Psoas muscle (tissue), 8 donors: ENCODE results near the gene UTF1. TPM values are rescaled to one million over a fixed set of nuclear protein-coding genes. Genes with fewer than 3 reads are reported as not detected.

Experiments used
- ATAC-seq, 4 donors: fragments of 200-7000 bp; cut with Tn5 transposase; one replicate each; pipeline ENCODE4 v1.9.1; 2020; ENCODE audit warnings: moderate library complexity in 3 of 4, mild to moderate bottlenecking in 2 of 4
- DNase-seq, 2 donors: peaks; one replicate each; pipeline ENCODE4 v3.0.0-alpha.2; 2020
- H3K27ac ChIP-seq: fragments of 200-600 bp; one replicate; pipeline ENCODE4 v1.8.0; 2022
- H3K27me3 ChIP-seq, 3 donors: fragments of 200-600 bp in 1 of 3; one replicate each; pipeline versions ENCODE4 v1.6.1 to v1.8.0; 2013 to 2022; ENCODE audit warnings: low read length in 2 of 3, mild to moderate bottlenecking in 2 of 3, moderate library complexity in 1 of 3; ENCODE audit not compliant: insufficient read depth in 3 of 3
- H3K36me3 ChIP-seq, 2 donors: fragments of 200-600 bp in 1 of 2; one replicate each; pipeline versions ENCODE4 v1.6.1 to v1.8.0; 2013 to 2022; ENCODE audit warnings: low read depth in 1 of 2, mild to moderate bottlenecking in 1 of 2, moderate library complexity in 1 of 2; ENCODE audit not compliant: insufficient read depth in 1 of 2
- H3K4me1 ChIP-seq: fragments of 200-600 bp; one replicate; pipeline ENCODE4 v1.8.0; 2022
- H3K4me3 ChIP-seq: fragments of 200-600 bp; one replicate; pipeline ENCODE4 v1.8.0; 2022; ENCODE audit warnings: mild to moderate bottlenecking
- H3K9me3 ChIP-seq: fragments of 200-600 bp; one replicate; pipeline ENCODE4 v1.8.0; 2022
- WGBS, 3 donors: extraction: QIAGEN DNeasy Blood & Tissue Kit; methylation state at CpG; one replicate each; pipeline versions ENCODE4 v1.1.6 to v1.1.7; 2013; 5-methylcytosine and 5-hydroxymethylcytosine counted together
- intact Hi-C, 2 donors: fragments of 100-400 bp; cut with DNase I; formaldehyde crosslinking; loops; one replicate each; pipeline versions ENCODE4 v1.11.0 to v1.14.2; 2022
- polyA plus RNA-seq, 3 donors: library from polyadenylated mRNA; stranded (reverse); fragments of 200-250 nt; gene quantifications; one replicate each; pipeline ENCODE4 v1.2.3, GENCODE V29; 2013
- total RNA-seq, 4 donors: library from RNA; stranded (reverse); fragmentation: NEBNext Ultra II Directional in 2 of 4; extraction: Animal tissue kit (Norgen Biotek cat#: 25700) in 2 of 4; gene quantifications; one replicate each; pipeline versions ENCODE4 v1.2.1 to v1.2.4, GENCODE V29; 2021 to 2023
- TF ChIP-seq, protein P1 (sequence below): fragments of 200-600 bp; IDR thresholded peaks from one replicate; pipeline ENCODE4 v1.8.0; 2022; ENCODE audit warnings: antibody characterized with exemption
- donor health status: healthy with polysubstance abuse.
- donor health status: DM: no; HTN: no; CAD: no; lungs with moderate emphysema.
- donor health status: Bipolar disorder and iron deficiency.
- donor health status: healthy.
- donor health status: DM: yes; HTN: yes; CAD: no.
- donor health status: DM: no; HTN: no; CAD: no.
- donor health status: DM: no; HTN: no; CAD: no.
- donor health status: DM: yes; HTN: yes; CAD: no.

Gene UTF1
- total and polyA plus RNA-seq, 7 donors: not detected

DNA sequence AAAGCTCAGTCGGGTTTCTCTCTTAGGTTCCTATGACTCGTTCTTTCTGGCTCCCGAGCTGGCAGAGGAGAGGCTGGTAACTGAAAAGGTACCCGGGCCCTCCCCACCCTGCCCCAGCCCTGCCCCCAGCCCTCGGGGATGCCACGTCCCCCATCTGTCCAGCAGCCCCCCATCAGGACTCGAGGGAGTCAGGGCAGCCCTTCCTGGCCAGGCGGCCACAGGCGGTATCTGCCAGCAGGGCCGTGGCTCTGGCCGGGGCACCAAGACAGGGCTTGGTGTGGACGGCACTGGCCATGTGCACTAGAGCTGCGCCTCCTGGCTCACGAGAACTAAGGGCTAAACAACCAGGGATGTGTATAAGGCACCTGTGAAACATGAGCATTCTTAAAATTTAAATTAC lies 40.3 kb upstream of the UTF1 start:
- H3K36me3 ChIP-seq: no peaks in the 10 kb centered on the region
- DNase-seq (no peak), ATAC-seq (no peak)
- WGBS, 3 donors: 72 to 76% (median 76%) methylated on average over 14 of the region's 14 CpGs
- H3K9me3 ChIP-seq: no peaks in the 10 kb centered on the region
- TF ChIP-seq, protein P1, sequence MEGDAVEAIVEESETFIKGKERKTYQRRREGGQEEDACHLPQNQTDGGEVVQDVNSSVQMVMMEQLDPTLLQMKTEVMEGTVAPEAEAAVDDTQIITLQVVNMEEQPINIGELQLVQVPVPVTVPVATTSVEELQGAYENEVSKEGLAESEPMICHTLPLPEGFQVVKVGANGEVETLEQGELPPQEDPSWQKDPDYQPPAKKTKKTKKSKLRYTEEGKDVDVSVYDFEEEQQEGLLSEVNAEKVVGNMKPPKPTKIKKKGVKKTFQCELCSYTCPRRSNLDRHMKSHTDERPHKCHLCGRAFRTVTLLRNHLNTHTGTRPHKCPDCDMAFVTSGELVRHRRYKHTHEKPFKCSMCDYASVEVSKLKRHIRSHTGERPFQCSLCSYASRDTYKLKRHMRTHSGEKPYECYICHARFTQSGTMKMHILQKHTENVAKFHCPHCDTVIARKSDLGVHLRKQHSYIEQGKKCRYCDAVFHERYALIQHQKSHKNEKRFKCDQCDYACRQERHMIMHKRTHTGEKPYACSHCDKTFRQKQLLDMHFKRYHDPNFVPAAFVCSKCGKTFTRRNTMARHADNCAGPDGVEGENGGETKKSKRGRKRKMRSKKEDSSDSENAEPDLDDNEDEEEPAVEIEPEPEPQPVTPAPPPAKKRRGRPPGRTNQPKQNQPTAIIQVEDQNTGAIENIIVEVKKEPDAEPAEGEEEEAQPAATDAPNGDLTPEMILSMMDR: no peak
- no peak overlapping the region for H3K27ac ChIP-seq
- intact Hi-C loops: no loop called here
- H3K4me1 ChIP-seq: no peaks in the 10 kb centered on the region
- H3K27me3 ChIP-seq: peaks cover 0 to 38% (median 8%) of the 10 kb centered on the region in 3 donors
- no peak overlapping the region for H3K4me3 ChIP-seq

DNA sequence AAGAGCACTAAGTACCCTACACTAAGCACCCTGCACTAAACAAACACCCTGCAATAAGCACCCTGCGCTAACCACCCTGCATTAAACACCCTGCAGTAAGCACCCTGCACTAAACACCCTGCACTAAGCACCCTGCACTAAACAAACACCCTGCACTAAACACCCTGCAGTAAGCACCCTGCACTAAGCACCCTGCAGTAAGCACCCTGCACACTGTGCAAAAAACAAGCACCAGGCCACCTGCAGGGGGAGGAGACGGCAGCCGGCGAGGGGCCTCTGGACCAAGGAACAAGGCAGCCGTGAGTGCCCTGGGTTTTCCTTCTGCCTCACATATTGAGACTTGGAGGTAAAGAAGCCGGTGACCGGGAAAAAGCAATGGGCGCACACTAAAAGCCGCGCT lies 39.8 kb upstream of the UTF1 start:
- DNase-seq (no peak), ATAC-seq (no peak)
- TF ChIP-seq, protein P1: no peak
- H3K9me3 ChIP-seq: no peaks in the 10 kb centered on the region
- H3K36me3 ChIP-seq: no peaks in the 10 kb centered on the region
- no peaks in the 10 kb centered on the region for H3K4me1 ChIP-seq
- no peak overlapping the region for H3K27ac ChIP-seq
- 89 to 93% (median 91%) methylated on average over 10 of the region's 10 CpGs for WGBS, 3 donors
- intact Hi-C loops: no loop called here
- H3K4me3 ChIP-seq: no peak overlapping the region
- peaks cover 0 to 38% (median 8%) of the 10 kb centered on the region in 3 donors for H3K27me3 ChIP-seq

DNA sequence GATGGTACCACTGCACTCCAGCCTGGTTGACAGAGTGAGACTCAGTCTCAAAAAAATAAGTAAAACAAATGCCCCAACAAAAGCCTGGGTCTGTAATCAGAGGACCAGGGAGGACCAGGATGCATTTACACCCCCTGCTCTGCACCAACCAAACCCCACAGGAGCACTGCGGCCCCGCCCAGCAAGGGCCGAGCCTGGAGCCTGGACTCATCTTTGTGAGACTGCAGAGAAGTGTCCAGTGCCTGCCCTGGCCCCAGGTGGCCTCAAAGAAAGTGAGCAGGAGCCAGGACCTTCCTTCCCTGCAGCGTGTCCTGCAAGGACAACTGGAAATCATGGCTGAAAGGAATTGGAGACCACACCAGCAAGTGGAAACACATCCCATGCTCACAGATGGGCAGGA lies 38.4 kb upstream of the UTF1 start:
- no peaks in the 10 kb centered on the region for H3K9me3 ChIP-seq
- DNase-seq (no peak), ATAC-seq (no peak)
- no peak overlapping the region for H3K4me3 ChIP-seq
- 83 to 86% (median 86%) methylated on average over 4 of the region's 4 CpGs for WGBS, 3 donors
- no peak overlapping the region for H3K27ac ChIP-seq
- TF ChIP-seq, protein P1: no peak
- peaks cover 0 to 30% (median 6%) of the 10 kb centered on the region in 3 donors for H3K27me3 ChIP-seq
- intact Hi-C loops: no loop called here
- H3K36me3 ChIP-seq: no peaks in the 10 kb centered on the region
- no peaks in the 10 kb centered on the region for H3K4me1 ChIP-seq

DNA sequence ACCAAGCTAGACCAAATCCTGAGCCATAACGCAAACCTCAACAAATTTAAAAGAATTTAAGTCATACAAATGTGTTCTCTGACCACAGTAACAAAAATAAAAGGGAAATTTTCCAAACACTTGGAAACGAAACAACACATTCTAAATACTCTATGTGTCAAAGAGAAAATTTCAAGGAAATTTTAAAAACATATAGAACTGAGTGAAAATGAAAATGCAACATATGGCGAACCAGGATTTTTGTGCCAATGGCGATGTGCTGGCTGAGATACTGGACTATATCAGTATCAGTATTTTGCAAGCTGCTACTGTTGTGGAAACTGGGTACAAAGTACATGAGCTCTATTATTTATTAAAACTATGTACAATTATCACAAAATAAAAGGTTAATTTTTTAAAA lies 35.9 kb upstream of the UTF1 start:
- Histone ChIP-seq H3K9me3 (no peaks in the 10 kb centered on the region), H3K27ac (no peak overlapping the region), H3K4me3 (no peak overlapping the region), H3K36me3 (no peaks in the 10 kb centered on the region), H3K4me1 (no peaks in the 10 kb centered on the region), H3K27me3 (peaks cover 0 to 26% (median 1%) of the 10 kb centered on the region in 3 donors)
- intact Hi-C loops: no loop called here
- no peak for DNase-seq
- 79 to 83% (median 82%) methylated on average over 4 of the region's 4 CpGs for WGBS, 3 donors
- TF ChIP-seq, protein P1: no peak
- ATAC-seq: no peak

DNA sequence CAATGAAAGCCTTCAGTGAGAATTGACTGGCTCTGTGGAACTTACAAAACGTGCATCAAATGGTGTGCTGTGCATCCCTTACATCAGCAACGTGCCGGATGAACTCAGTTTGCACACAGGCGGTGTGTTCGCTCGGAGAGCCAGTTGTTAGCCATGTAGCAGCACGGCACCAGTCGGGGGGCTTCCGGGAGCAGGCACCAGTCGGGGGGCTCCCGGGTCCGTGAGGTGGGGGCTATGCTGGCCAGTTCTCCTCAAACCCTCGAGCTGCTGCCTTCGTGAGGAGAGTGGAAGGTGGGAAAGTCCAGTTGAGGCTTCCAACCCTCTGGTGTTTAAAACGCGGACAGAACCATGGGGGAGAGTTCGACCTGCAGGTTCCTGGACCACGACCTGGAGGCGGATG lies 34.9 kb upstream of the UTF1 start:
- 83 to 85% (median 84%) methylated on average over 19 of the region's 19 CpGs for WGBS, 3 donors
- H3K27me3 ChIP-seq: peaks cover 0 to 33% (median 0%) of the 10 kb centered on the region in 3 donors
- no peak overlapping the region for H3K27ac ChIP-seq
- H3K36me3 ChIP-seq: no peaks in the 10 kb centered on the region
- ATAC-seq (no peak), DNase-seq (no peak)
- intact Hi-C loops: no loop called here
- no peaks in the 10 kb centered on the region for H3K9me3 ChIP-seq
- no peak overlapping the region for H3K4me3 ChIP-seq
- TF ChIP-seq, protein P1: no peak
- no peaks in the 10 kb centered on the region for H3K4me1 ChIP-seq
